T-cell (primary cell): ENCODE results near the gene ACP1. TPM values are rescaled to one million over a fixed set of nuclear protein-coding genes. Genes with fewer than 3 reads are reported as not detected.

Experiments
- ATAC-seq, 4 experiments: fragments of 200-7000 bp in 3 of 4; fragments of 150-1000 bp in 1 of 4; cut with Tn5 transposase; replicated peaks in 1 of 4; 1 replicate in 3 of 4; 2 replicates in 1 of 4; pipeline ENCODE4 v1.10.0; 2021; ENCODE audit warnings: moderate library complexity in 3 of 4, mild to moderate bottlenecking in 2 of 4, moderate number of reproducible peaks in 1 of 4
- CTCF ChIA-PET, 2 donors: fragments of 300-600 bp; sonication (Branson Sonifier 250); formaldehyde crosslinking; loops; one replicate each; lab custom pipeline; 2022; ENCODE audit warnings: antibody characterized with exemption in 2 of 2; lab: Charles Lee
- POLR2A ChIA-PET, 2 donors: fragments of 300-600 bp; sonication (Branson Sonifier 250); formaldehyde crosslinking; loops; one replicate each; lab custom pipeline; 2022; ENCODE audit warnings: antibody characterized with exemption in 2 of 2; lab: Charles Lee
- DNase-seq, 35 experiments: peaks; one replicate each; pipeline versions ENCODE4 v3.0.0 to v3.0.0-alpha.2; 2013 to 2023
- H3K27ac ChIP-seq: one replicate; pipeline ENCODE4 v1.5.1; 2013; ENCODE audit warnings: low read length
- H3K27me3 ChIP-seq, 2 experiments: replicated peaks in 1 of 2; 1 replicate in 1 of 2; 2 replicates in 1 of 2; pipeline versions ENCODE4 v1.6.1 to v1.7.0; 2013; ENCODE audit warnings: low read length in 1 of 2, mixed read lengths in 1 of 2; ENCODE audit not compliant: control insufficient read depth in 2 of 2, insufficient read depth in 2 of 2; ENCODE audit errors: extremely low read depth in 1 of 2
- H3K36me3 ChIP-seq, 2 donors: 1 replicate in 1 of 2; 2 replicates in 1 of 2; pipeline versions ENCODE4 v1.6.1 to v1.7.0; 2013; ENCODE audit warnings: low read length in 1 of 2; ENCODE audit not compliant: control insufficient read depth in 2 of 2, insufficient read depth in 1 of 2; ENCODE audit errors: extremely low read depth in 1 of 2
- H3K4me1 ChIP-seq, 2 experiments: 1 replicate in 1 of 2; 2 replicates in 1 of 2; pipeline versions ENCODE4 v1.6.1 to v1.7.0; 2013; ENCODE audit warnings: low read length in 2 of 2, mixed read lengths in 1 of 2; ENCODE audit not compliant: insufficient read depth in 2 of 2, control insufficient read depth in 1 of 2; ENCODE audit errors: extremely low read depth in 1 of 2
- H3K4me3 ChIP-seq, 2 donors: 1 replicate in 1 of 2; 2 replicates in 1 of 2; pipeline versions ENCODE4 v1.5.1 to v1.7.0; 2013; ENCODE audit warnings: mild to moderate bottlenecking in 2 of 2, low read length in 1 of 2, moderate library complexity in 1 of 2; ENCODE audit not compliant: control insufficient read depth in 1 of 2; ENCODE audit errors: extremely low read depth in 1 of 2
- H3K9me3 ChIP-seq: 2 replicates; pipeline ENCODE4 v1.7.0; 2013
- H3K27ac Mint-ChIP-seq, 2 donors: one replicate each; pipeline ENCODE4 v1.8.0; 2020 to 2021; ENCODE audit warnings: mild to moderate bottlenecking in 2 of 2, mixed read lengths in 2 of 2
- H3K27me3 Mint-ChIP-seq, 2 donors: one replicate each; pipeline ENCODE4 v1.8.0; 2021 to 2022; ENCODE audit warnings: mixed read lengths in 2 of 2
- H3K36me3 Mint-ChIP-seq: one replicate; pipeline ENCODE4 v1.8.0; 2021; ENCODE audit warnings: mixed read lengths
- H3K4me1 Mint-ChIP-seq, 3 donors: one replicate each; pipeline ENCODE4 v1.8.0; 2020 to 2022; ENCODE audit warnings: mixed read lengths in 3 of 3, mild to moderate bottlenecking in 1 of 3
- H3K4me3 Mint-ChIP-seq, 3 donors: one replicate each; pipeline ENCODE4 v1.8.0; 2020 to 2022; ENCODE audit warnings: mild to moderate bottlenecking in 3 of 3, mixed read lengths in 3 of 3, moderate library complexity in 3 of 3
- H3K9me3 Mint-ChIP-seq, 3 donors: one replicate each; pipeline ENCODE4 v1.8.0; 2020 to 2022; ENCODE audit warnings: mixed read lengths in 3 of 3
- WGBS: methylation state at CpG from one replicate; pipeline ENCODE4 v1.1.5; 2013; ENCODE audit warnings: missing lambda C conversion rate; ENCODE audit not compliant: insufficient coverage; 5-methylcytosine and 5-hydroxymethylcytosine counted together
- total RNA-seq, 35 experiments: library from RNA in 6 of 35; stranded (reverse) in 6 of 35; fragments of 120-200 nt in 1 of 35; gene quantifications; one replicate each; pipeline versions ENCODE4 v1.2.1 to v1.2.4 and lab custom pipeline; 2013 to 2026

ACP1 gene
- total RNA-seq, 5 donors from 2014 or later (not counting 1 experiment from before 2014, with no cell fraction given), result 70.0 to 88.4 (median 85.5) TPM

DNA sequence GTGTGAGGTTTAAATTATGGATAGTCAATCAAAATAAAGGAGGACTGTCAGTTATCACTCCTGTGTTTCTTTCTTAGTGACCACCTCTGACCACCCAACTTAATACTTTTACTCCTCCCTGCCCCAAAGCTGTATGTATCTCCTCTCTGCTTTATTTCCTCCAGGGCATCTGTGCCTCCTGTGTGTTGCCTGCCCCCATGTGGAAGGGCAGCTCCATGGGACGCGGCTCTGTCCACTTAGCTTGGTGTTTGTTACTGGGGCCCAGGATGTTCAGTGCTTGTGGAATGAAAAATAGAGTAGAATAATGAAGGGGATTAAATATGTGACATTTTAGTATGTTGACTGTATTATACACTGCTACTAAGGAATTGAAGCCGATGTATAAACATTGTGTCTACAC is 9.8 kb downstream of the ACP1 start:
- Mint-ChIP-seq H3K27me3 (no peaks in the 10 kb centered on the region), H3K4me3 (no peak overlapping the region), H3K9me3 (no peaks in the 10 kb centered on the region), H3K36me3 (peaks cover 66% of the 10 kb centered on the region), H3K4me1 (peaks cover 21 to 29% (median 29%) of the 10 kb centered on the region in 3 donors), H3K27ac (no peak overlapping the region)
- no peak overlapping the region for H3K4me3 ChIP-seq
- DNase-seq (no peak), ATAC-seq (no peak)
- H3K27me3 ChIP-seq, result no peaks in the 10 kb centered on the region
- no peak overlapping the region for H3K27ac ChIP-seq
- H3K9me3 ChIP-seq, result no peaks in the 10 kb centered on the region
- H3K4me1 ChIP-seq, result no peaks in the 10 kb centered on the region
- ChIA-PET POLR2A (no interaction called here), CTCF (no interaction called here)
- WGBS, result no CpG with 5 or more reads among the region's 3 CpGs
- peaks cover 18 to 75% of the 10 kb centered on the region in 2 donors for H3K36me3 ChIP-seq

GRCh38 chr2:275466-275865 is 10.7 kb downstream of the ACP1 start:
- ChIA-PET POLR2A (no interaction called here), CTCF (no interaction called here)
- H3K27me3 ChIP-seq, result no peaks in the 10 kb centered on the region
- H3K4me1 ChIP-seq, result no peaks in the 10 kb centered on the region
- Mint-ChIP-seq H3K4me3 (no peak overlapping the region), H3K27me3 (no peaks in the 10 kb centered on the region), H3K36me3 (peaks cover 63% of the 10 kb centered on the region), H3K9me3 (no peaks in the 10 kb centered on the region), H3K27ac (no peak overlapping the region), H3K4me1 (peaks cover 11 to 20% (median 20%) of the 10 kb centered on the region in 3 donors)
- no peak for DNase-seq
- peaks cover 18 to 81% of the 10 kb centered on the region in 2 donors for H3K36me3 ChIP-seq
- WGBS, result no CpG with 5 or more reads among the region's 6 CpGs
- no peak for ATAC-seq
- no peak overlapping the region for H3K27ac ChIP-seq
- H3K4me3 ChIP-seq, result no peak overlapping the region
- H3K9me3 ChIP-seq, result no peaks in the 10 kb centered on the region

- peaks cover 65% of the 10 kb centered on the region for H3K36me3 Mint-ChIP-seq
- POLR2A ChIA-PET, result no interaction called here
- DNase-seq, result no peak
- CTCF ChIA-PET, result no interaction called here
- H3K4me1 Mint-ChIP-seq, result peaks cover 0 to 4% (median 4%) of the 10 kb centered on the region in 3 donors
- H3K36me3 ChIP-seq, result peaks cover 22 to 76% of the 10 kb centered on the region in 2 donors
- H3K4me3 ChIP-seq, result no peak overlapping the region
- no peaks in the 10 kb centered on the region for H3K27me3 Mint-ChIP-seq
- H3K9me3 Mint-ChIP-seq, result no peaks in the 10 kb centered on the region
- ATAC-seq, result no peak
- H3K4me3 Mint-ChIP-seq, result no peak overlapping the region
- H3K9me3 ChIP-seq, result no peaks in the 10 kb centered on the region
- no peak overlapping the region for H3K27ac Mint-ChIP-seq
- no peaks in the 10 kb centered on the region for H3K27me3 ChIP-seq
- no peak overlapping the region for H3K27ac ChIP-seq
- WGBS, result 74% methylated on average over 2 of the region's 2 CpGs
- no peaks in the 10 kb centered on the region for H3K4me1 ChIP-seq
Observed at GRCh38 chr2:278312-278926, 13.7 kb downstream of the ACP1 start.

DNA sequence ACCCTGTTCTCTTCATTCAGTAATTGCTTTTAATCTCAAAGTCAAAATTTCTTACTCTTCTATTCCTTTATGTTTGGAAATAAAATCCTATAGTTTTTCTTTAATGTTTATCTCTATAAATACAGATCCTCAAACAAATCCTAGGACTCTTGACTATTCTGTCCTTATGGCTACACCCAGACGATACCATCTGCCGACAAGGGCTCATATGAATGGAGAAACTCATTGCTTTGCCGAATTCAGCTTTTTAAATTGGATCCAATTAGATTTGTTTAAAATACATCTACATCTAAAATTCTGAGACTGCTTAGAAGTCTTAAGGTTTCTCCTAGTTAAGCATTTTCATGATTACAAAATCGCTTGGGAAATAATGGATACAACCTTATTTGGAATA is 14.2 kb downstream of the ACP1 start:
- WGBS, result no CpG with 5 or more reads among the region's 4 CpGs
- Mint-ChIP-seq H3K27ac (no peak overlapping the region), H3K36me3 (peaks cover 67% of the 10 kb centered on the region), H3K27me3 (no peaks in the 10 kb centered on the region), H3K4me1 (peaks cover 0 to 4% (median 4%) of the 10 kb centered on the region in 3 donors), H3K4me3 (no peak overlapping the region), H3K9me3 (no peaks in the 10 kb centered on the region)
- no peak overlapping the region for H3K27ac ChIP-seq
- CTCF ChIA-PET, result no interaction called here
- POLR2A ChIA-PET, result no interaction called here
- H3K4me1 ChIP-seq, result no peaks in the 10 kb centered on the region
- H3K27me3 ChIP-seq, result no peaks in the 10 kb centered on the region
- H3K36me3 ChIP-seq, result peaks cover 22 to 73% of the 10 kb centered on the region in 2 donors
- ATAC-seq, result no peak
- H3K4me3 ChIP-seq, result no peak overlapping the region
- H3K9me3 ChIP-seq, result no peaks in the 10 kb centered on the region
- no peak for DNase-seq

- Mint-ChIP-seq H3K27me3 (no peaks in the 10 kb centered on the region), H3K36me3 (peaks cover 67% of the 10 kb centered on the region), H3K4me1 (peaks cover 0 to 3% (median 3%) of the 10 kb centered on the region in 3 donors), H3K4me3 (no peak overlapping the region), H3K9me3 (no peaks in the 10 kb centered on the region), H3K27ac (no peak overlapping the region)
- no peaks in the 10 kb centered on the region for H3K4me1 ChIP-seq
- no peak overlapping the region for H3K27ac ChIP-seq
- DNase-seq (no peak), ATAC-seq (no peak)
- H3K27me3 ChIP-seq, result no peaks in the 10 kb centered on the region
- ChIA-PET POLR2A (no interaction called here), CTCF (no interaction called here)
- WGBS, result no CpG with 5 or more reads among the region's 4 CpGs
- peaks cover 22 to 68% of the 10 kb centered on the region in 2 donors for H3K36me3 ChIP-seq
- H3K9me3 ChIP-seq, result no peaks in the 10 kb centered on the region
- H3K4me3 ChIP-seq, result no peak overlapping the region
Observed at GRCh38 chr2:279366-279765, 14.6 kb downstream of the ACP1 start.

DNA sequence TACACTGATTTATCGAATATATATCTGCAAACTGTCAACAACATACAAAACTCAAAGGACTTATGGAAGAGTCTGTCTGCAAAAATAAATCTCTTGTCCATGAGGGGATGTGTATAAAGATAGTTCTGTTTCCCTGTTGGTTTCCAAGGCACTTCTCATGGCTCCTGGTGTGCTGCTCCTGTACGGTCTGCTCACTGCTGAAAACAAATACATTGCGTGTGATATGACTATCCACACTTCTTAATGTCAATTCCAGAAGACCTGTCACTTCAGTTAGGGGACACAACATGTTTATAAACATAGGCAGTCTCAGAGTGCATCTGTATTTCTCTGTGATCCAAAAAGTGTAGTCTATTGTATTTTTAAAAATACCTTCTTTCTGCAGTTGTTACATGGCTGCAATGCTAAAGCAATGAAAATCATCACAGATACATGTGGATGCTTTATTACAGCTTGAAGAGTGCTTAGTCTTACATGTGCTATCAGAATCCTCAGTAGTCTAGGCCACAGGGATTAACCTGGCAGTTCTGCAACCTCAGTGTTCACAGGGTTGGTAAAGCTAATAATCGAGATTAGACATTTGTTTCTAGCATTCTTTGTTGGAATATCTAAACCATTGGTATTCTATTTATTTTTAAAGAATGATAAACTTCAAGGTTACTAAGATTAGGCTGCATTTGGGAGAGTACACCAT is 15.4 kb downstream of the ACP1 start:
- H3K36me3 ChIP-seq, result peaks cover 22 to 66% of the 10 kb centered on the region in 2 donors
- ChIA-PET POLR2A (no interaction called here), CTCF (no interaction called here)
- no peak overlapping the region for H3K4me3 ChIP-seq
- no peaks in the 10 kb centered on the region for H3K9me3 ChIP-seq
- Mint-ChIP-seq H3K9me3 (no peaks in the 10 kb centered on the region), H3K4me3 (no peak overlapping the region), H3K27ac (no peak overlapping the region), H3K4me1 (no peaks in the 10 kb centered on the region), H3K27me3 (no peaks in the 10 kb centered on the region), H3K36me3 (peaks cover 63% of the 10 kb centered on the region)
- ATAC-seq, result no peak
- H3K27ac ChIP-seq, result no peak overlapping the region
- H3K27me3 ChIP-seq, result no peaks in the 10 kb centered on the region
- DNase-seq, result no peak
- H3K4me1 ChIP-seq, result no peaks in the 10 kb centered on the region
- no CpG with 5 or more reads among the region's 4 CpGs for WGBS
